Mesodermal cell (in vitro differentiated cells): ENCODE results near the gene GNL1.
"Not testable (repeated sequence)": the region's sequence is repeated elsewhere in the genome, so short reads cannot be mapped to it uniquely, and the experiment has no call there.

Experiments
- H3K27ac ChIP-seq: 2 replicates; pipeline ENCODE4 v1.7.0; 2013; ENCODE audit warnings: mild to moderate bottlenecking, low read depth, low read length, moderate library complexity; ENCODE audit not compliant: severe bottlenecking
- H3K36me3 ChIP-seq: 2 replicates; pipeline ENCODE4 v1.7.1; 2013; ENCODE audit warnings: mild to moderate bottlenecking, low read length, moderate library complexity; ENCODE audit not compliant: control insufficient read depth, insufficient read depth
- H3K4me1 ChIP-seq: one replicate; pipeline ENCODE4 v1.7.1; 2013; ENCODE audit warnings: mild to moderate bottlenecking, low read length; ENCODE audit not compliant: insufficient read depth, control insufficient read depth, poor library complexity, severe bottlenecking
- H3K4me3 ChIP-seq: 2 replicates; pipeline ENCODE4 v1.7.0; 2013; ENCODE audit warnings: low read length, control low read depth, mild to moderate bottlenecking; ENCODE audit not compliant: insufficient read depth, poor library complexity, severe bottlenecking; ENCODE audit errors: extremely low read depth
- H3K9me3 ChIP-seq: 2 replicates; pipeline ENCODE4 v1.7.1; 2013; ENCODE audit warnings: mild to moderate bottlenecking, low read length, moderate library complexity; ENCODE audit not compliant: control insufficient read depth
- WGBS, 2 experiments: methylation state at CpG; one replicate each; pipeline ENCODE4 v1.1.5; 2013; ENCODE audit warnings: missing lambda C conversion rate in 2 of 2; ENCODE audit not compliant: insufficient coverage in 2 of 2; 5-methylcytosine and 5-hydroxymethylcytosine counted together

GNL1 gene

GRCh38 chr6:30495060-30495459 is 61.2 kb downstream of the GNL1 start:
- H3K27ac ChIP-seq, H3K4me1 ChIP-seq, H3K9me3 ChIP-seq, H3K4me3 ChIP-seq: not testable (repeated sequence)
- WGBS, 2 experiments: 74 to 83% methylated on average over 1 to 3 of the region's 4 CpGs
- H3K36me3 ChIP-seq: peaks cover 22% of the 10 kb centered on the region

GRCh38 chr6:30494291-30494861 is 61.9 kb downstream of the GNL1 start:
- Histone ChIP-seq H3K36me3 (peaks cover 22% of the 10 kb centered on the region), H3K27ac (no peak overlapping the region), H3K4me3 (no peak overlapping the region), H3K4me1 (peaks cover 3% of the 10 kb centered on the region), H3K9me3 (no peaks in the 10 kb centered on the region)
- WGBS, 2 experiments: 93 to 100% methylated on average over 1 to 4 of the region's 8 CpGs

GRCh38 chr6:30493643-30494250 is 62.5 kb downstream of the GNL1 start:
- Histone ChIP-seq H3K4me1 (peaks cover 3% of the 10 kb centered on the region), H3K9me3 (no peaks in the 10 kb centered on the region), H3K36me3 (peaks cover 22% of the 10 kb centered on the region), H3K27ac (no peak overlapping the region), H3K4me3 (no peak overlapping the region)
- WGBS, 2 experiments: 79 to 88% methylated on average over 5 to 7 of the region's 8 CpGs

GRCh38 chr6:30491991-30492952 is 64.0 kb downstream of the GNL1 start:
- peaks cover 3% of the 10 kb centered on the region for H3K4me1 ChIP-seq
- no peak overlapping the region for H3K4me3 ChIP-seq
- no peaks in the 10 kb centered on the region for H3K9me3 ChIP-seq
- no peak overlapping the region for H3K27ac ChIP-seq
- H3K36me3 ChIP-seq: peaks cover 22% of the 10 kb centered on the region
- 94% methylated on average over 11 to 12 of the region's 16 CpGs for WGBS, 2 experiments
